HCT116 (cell line): ENCODE data around the gene CELF1. TPM values are rescaled to one million over a fixed set of nuclear protein-coding genes. Genes with fewer than 3 reads are reported as not detected.

Source experiments
- ATAC-seq: fragments of 200-7000 bp; cut with Tn5 transposase; 2 replicates; pipeline ENCODE4 v1.9.1; 2020; ENCODE audit warnings: mild to moderate bottlenecking, moderate library complexity
- BruUV-seq: library from RNA; stranded (reverse); fragments of 400-500 nt; replicated peaks from 2 replicates; lab custom pipeline; 2021; lab: Mats Ljungman, UMichigan
- CTCF ChIA-PET: fragments of 300-600 bp; sonication (Branson Sonifier 250); formaldehyde crosslinking; loops from one replicate; lab custom pipeline; 2021; ENCODE audit warnings: antibody characterized with exemption; lab: Charles Lee
- POLR2A ChIA-PET: fragments of 300-600, 350-600 bp; sonication (Branson Sonifier 250); formaldehyde crosslinking; loops from one replicate; lab custom pipeline; 2021; ENCODE audit warnings: antibody characterized with exemption; lab: Charles Lee
- RAD21 ChIA-PET, 2 experiments: fragments of 300-600 bp; sonication (Branson Sonifier 250); formaldehyde crosslinking; loops; one replicate each; lab custom pipeline; 2023; ENCODE audit warnings: low total read pairs in 2 of 2; ENCODE audit not compliant: uncharacterized antibody in 2 of 2, unreplicated experiment in 2 of 2, low non-redundant PET in 1 of 2; lab: Charles Lee
- DNase-seq: peaks from one replicate; pipeline ENCODE4 v3.0.0-alpha.2; 2010; ENCODE audit warnings: low read depth, low spot score
- H2AFZ ChIP-seq: fragments of 200-600 bp; shearing (Covaris generic), sonication (generic); 2 replicates; pipeline ENCODE4 v1.6.1; 2017; ENCODE audit warnings: low read depth, mixed run types, mixed read lengths, antibody characterized with exemption, low read length; ENCODE audit not compliant: poor library complexity, severe bottlenecking
- H3K27ac ChIP-seq: 2 replicates; pipeline ENCODE4 v1.5.1; 2012; ENCODE audit warnings: low read depth, low read length
- H3K27me3 ChIP-seq: fragments of 200-600 bp; sonication (generic); 2 replicates; pipeline ENCODE4 v1.6.1; 2016; ENCODE audit warnings: mixed run types, low read length, mixed read lengths; ENCODE audit not compliant: insufficient read depth
- H3K36me3 ChIP-seq, 2 experiments: fragments of 200-500 bp in 1 of 2; fragments of 200-600 bp in 1 of 2; sonication (Bioruptor generic) in 1 of 2; sonication (generic) in 1 of 2; 2 replicates each; pipeline versions ENCODE4 v1.5.1 to v1.6.1; 2014 to 2016; ENCODE audit warnings: low read length in 2 of 2, inconsistent platforms in 1 of 2, mixed read lengths in 1 of 2, mixed run types in 1 of 2; ENCODE audit not compliant: insufficient read depth in 2 of 2, control insufficient read depth in 1 of 2
- H3K4me1 ChIP-seq, 2 experiments: fragments of 200-600 bp in 1 of 2; sonication (generic) in 1 of 2; 2 replicates each; pipeline versions ENCODE4 v1.5.1 to v1.6.1; 2012 to 2017; ENCODE audit warnings: low read length in 2 of 2, inconsistent platforms in 1 of 2, mild to moderate bottlenecking in 1 of 2, mixed read lengths in 1 of 2, mixed run types in 1 of 2, moderate library complexity in 1 of 2; ENCODE audit not compliant: insufficient read depth in 2 of 2, control insufficient read depth in 1 of 2
- H3K4me2 ChIP-seq: fragments of 200-600 bp; sonication (generic); 2 replicates; pipeline ENCODE4 v1.6.1; 2017; ENCODE audit warnings: mixed run types, low read length, mixed read lengths
- H3K4me3 ChIP-seq, 2 experiments: fragments of 200-600 bp in 1 of 2; sonication (generic) in 1 of 2; replicated peaks in 1 of 2; 2 replicates each; pipeline ENCODE4 v1.5.1; 2011 to 2016; ENCODE audit warnings: low read length in 2 of 2, control low read depth in 1 of 2, low read depth in 1 of 2, mild to moderate bottlenecking in 1 of 2, mixed read lengths in 1 of 2, mixed run types in 1 of 2
- H3K79me2 ChIP-seq: fragments of 200-600 bp; sonication (generic); 2 replicates; pipeline ENCODE4 v1.6.1; 2017; ENCODE audit warnings: mild to moderate bottlenecking, mixed run types, low read length, moderate library complexity, mixed read lengths; ENCODE audit not compliant: insufficient read depth
- H3K9ac ChIP-seq: fragments of 200-600 bp; sonication (generic); 2 replicates; pipeline ENCODE4 v1.6.1; 2016; ENCODE audit warnings: low read length, mixed read lengths
- H3K9me2 ChIP-seq: fragments of 200-600 bp; sonication (generic), shearing (Covaris generic); 2 replicates; pipeline ENCODE4 v1.6.1; 2017; ENCODE audit warnings: mixed run types, mild to moderate bottlenecking, moderate library complexity; ENCODE audit not compliant: insufficient read depth
- H3K9me3 ChIP-seq, 2 experiments: fragments of 200-500 bp in 1 of 2; fragments of 200-600 bp in 1 of 2; sonication (Bioruptor generic) in 1 of 2; sonication (generic) in 1 of 2; 2 replicates each; pipeline ENCODE4 v1.6.1; 2014 to 2017; ENCODE audit warnings: low read length in 2 of 2, mixed read lengths in 2 of 2, inconsistent platforms in 1 of 2, low read depth in 1 of 2, mild to moderate bottlenecking in 1 of 2, mixed run types in 1 of 2, moderate library complexity in 1 of 2; ENCODE audit not compliant: control insufficient read depth in 1 of 2, insufficient read depth in 1 of 2
- H4K20me1 ChIP-seq: fragments of 200-600 bp; sonication (generic), shearing (Covaris generic); 2 replicates; pipeline ENCODE4 v1.6.1; 2017; ENCODE audit warnings: mixed run types, mild to moderate bottlenecking, moderate library complexity; ENCODE audit not compliant: insufficient read depth
- ATF3 ChIP-seq: IDR thresholded peaks from 2 replicates; pipeline ENCODE4 v1.6.1; 2012
- CBX3 ChIP-seq: IDR thresholded peaks from 2 replicates; pipeline ENCODE4 v1.6.1; 2012; ENCODE audit warnings: low read depth
- CTCF ChIP-seq, 3 experiments: fragments of 200-600 bp in 1 of 3; sonication (generic) in 1 of 3; IDR thresholded peaks in 2 of 3; conservative IDR thresholded peaks in 1 of 3; 2 replicates each; pipeline ENCODE4 v1.5.1; 2012 to 2017; ENCODE audit warnings: low read depth in 2 of 3, low read length in 2 of 3, antibody characterized with exemption in 1 of 3, borderline replicate concordance in 1 of 3, control low read depth in 1 of 3, mild to moderate bottlenecking in 1 of 3, mixed read lengths in 1 of 3, mixed run types in 1 of 3, moderate library complexity in 1 of 3; ENCODE audit not compliant: insufficient read depth in 1 of 3
- EGR1 ChIP-seq: IDR thresholded peaks from 2 replicates; pipeline ENCODE4 v1.6.1; 2012; ENCODE audit warnings: low read depth
- FOSL1 ChIP-seq: IDR thresholded peaks from 2 replicates; pipeline ENCODE4 v1.6.1; 2012; ENCODE audit warnings: low read depth
- MAX ChIP-seq: IDR thresholded peaks from 2 replicates; pipeline ENCODE4 v1.6.1; 2012
- POLR2A ChIP-seq: IDR thresholded peaks from 2 replicates; pipeline ENCODE4 v1.7.0; 2011; ENCODE audit warnings: borderline replicate concordance; ENCODE audit not compliant: insufficient read depth, insufficient read length; ENCODE audit errors: extremely low read depth
- RAD21 ChIP-seq: IDR thresholded peaks from 2 replicates; pipeline ENCODE4 v1.6.1; 2012; ENCODE audit warnings: low read depth, mild to moderate bottlenecking
- REST ChIP-seq: IDR thresholded peaks from 2 replicates; pipeline ENCODE4 v1.6.1; 2012; ENCODE audit warnings: low read depth
- SIN3A ChIP-seq: IDR thresholded peaks from 2 replicates; pipeline ENCODE4 v1.6.1; 2012; ENCODE audit warnings: low read depth
- SP1 ChIP-seq: IDR thresholded peaks from 2 replicates; pipeline ENCODE4 v1.6.1; 2012; ENCODE audit warnings: low read depth
- SRF ChIP-seq: IDR thresholded peaks from 2 replicates; pipeline ENCODE4 v1.6.1; 2012; ENCODE audit warnings: low read depth
- ZBTB33 ChIP-seq: IDR thresholded peaks from 2 replicates; pipeline ENCODE4 v1.6.1; 2011; ENCODE audit warnings: mild to moderate bottlenecking, low read length, moderate library complexity; ENCODE audit not compliant: insufficient replicate concordance; ENCODE audit errors: extremely low read depth
- ZFX ChIP-seq: fragments of 450-650 bp; IDR thresholded peaks from 2 replicates; pipeline ENCODE4 v1.6.1; 2017
- ZNF274 ChIP-seq: fragments of 200-500 bp; sonication (Bioruptor generic); IDR thresholded peaks from 2 replicates; pipeline ENCODE4 v1.6.1; 2014; ENCODE audit warnings: mild to moderate bottlenecking, low read depth, low read length, inconsistent platforms
- intact Hi-C: fragments of 100-400 bp; cut with micrococcal nuclease; formaldehyde crosslinking; loops from 2 replicates; pipeline ENCODE4 v1.10.0; 2022
- total RNA-seq: library from RNA; stranded (reverse); gene quantifications from one replicate; pipeline ENCODE4 v1.2.1, GENCODE V29; 2021; ENCODE audit not compliant: unreplicated experiment

The CELF1 gene
- total RNA-seq, 1 experiment from 2014 or later, result 133 TPM

- BruUV-seq, result no TSS peak
- CTCF ChIA-PET, result no interaction called here
- H3K9ac ChIP-seq, result no peak overlapping the region
- TF ChIP-seq POLR2A (no peak), ATF3 (no peak), EGR1 (no peak), RAD21 (no peak), FOSL1 (no peak), REST (no peak), SP1 (no peak), SRF (no peak), CBX3 (no peak), ZNF274 (no peak), MAX (no peak), SIN3A (no peak), CTCF (IDR thresholded peaks at IDR 0.05 in 2 of 3, conservative IDR thresholded peaks at IDR 0.05 in 1 of 3; ENCODE audit: borderline replicate concordance in 1 of 3, insufficient read depth in 1 of 3, low read depth in 2 of 3, low read length in 2 of 3) (no peak), ZBTB33 (no peak), ZFX (no peak)
- peaks cover 20% of the 10 kb centered on the region for H4K20me1 ChIP-seq
- H3K4me1 ChIP-seq, result peaks cover 62 to 76% of the 10 kb centered on the region in 2 experiments
- no peak overlapping the region for H2AFZ ChIP-seq
- H3K4me2 ChIP-seq, result no peak overlapping the region
- no peaks in the 10 kb centered on the region for H3K36me3 ChIP-seq
- POLR2A ChIA-PET, result no interaction called here
- H3K9me3 ChIP-seq, result no peaks in the 10 kb centered on the region
- RAD21 ChIA-PET, result no interaction called here
- no peaks in the 10 kb centered on the region for H3K27me3 ChIP-seq
- H3K79me2 ChIP-seq, result peaks cover 98% of the 10 kb centered on the region
- DNase-seq (no peak), ATAC-seq (no peak)
- H3K9me2 ChIP-seq, result no peaks in the 10 kb centered on the region
- H3K27ac ChIP-seq, result no peak overlapping the region; the same call in 1 of the 2 replicates
- H3K4me3 ChIP-seq, result no peak overlapping the region
- intact Hi-C loops, result no loop called here
Measured at GRCh38 chr11:47511917-47512316, 41.0 kb downstream of the CELF1 start.
